Neutrophil (primary cell): ENCODE results near the gene CNTNAP2.

Experiments used
- H3K27ac ChIP-seq: fragments of 200-600 bp; sonication (generic); 2 replicates; pipeline ENCODE4 v1.5.1; 2016; ENCODE audit warnings: mild to moderate bottlenecking, moderate library complexity
- H3K27me3 ChIP-seq: fragments of 200-600 bp; sonication (generic); 2 replicates; pipeline ENCODE4 v1.6.0; 2016; ENCODE audit warnings: mild to moderate bottlenecking
- H3K36me3 ChIP-seq: fragments of 200-600 bp; sonication (generic); 2 replicates; pipeline ENCODE4 v1.5.1; 2017
- H3K4me1 ChIP-seq, 2 experiments: fragments of 200-600 bp in 1 of 2; sonication (generic) in 1 of 2; 1 replicate in 1 of 2; 2 replicates in 1 of 2; pipeline versions ENCODE4 v1.5.1 to v1.6.1; 2013 to 2016; ENCODE audit warnings: low read depth in 1 of 2, low read length in 1 of 2, mild to moderate bottlenecking in 1 of 2, moderate library complexity in 1 of 2; ENCODE audit not compliant: control insufficient read depth in 1 of 2, insufficient read depth in 1 of 2
- H3K4me3 ChIP-seq, 2 experiments: fragments of 200-600 bp in 1 of 2; sonication (generic) in 1 of 2; 1 replicate in 1 of 2; 2 replicates in 1 of 2; pipeline ENCODE4 v1.5.1; 2013 to 2016; ENCODE audit warnings: low read depth in 1 of 2, low read length in 1 of 2, mild to moderate bottlenecking in 1 of 2, moderate library complexity in 1 of 2
- H3K9me3 ChIP-seq: fragments of 200-600 bp; sonication (generic); 2 replicates; pipeline ENCODE4 v1.5.1; 2016
- TF ChIP-seq, protein P1 (sequence below): fragments of 200-600 bp; sonication (generic); IDR thresholded peaks from 2 replicates; pipeline ENCODE4 v1.5.1; 2016; ENCODE audit warnings: antibody characterized with exemption

The CNTNAP2 gene

DNA sequence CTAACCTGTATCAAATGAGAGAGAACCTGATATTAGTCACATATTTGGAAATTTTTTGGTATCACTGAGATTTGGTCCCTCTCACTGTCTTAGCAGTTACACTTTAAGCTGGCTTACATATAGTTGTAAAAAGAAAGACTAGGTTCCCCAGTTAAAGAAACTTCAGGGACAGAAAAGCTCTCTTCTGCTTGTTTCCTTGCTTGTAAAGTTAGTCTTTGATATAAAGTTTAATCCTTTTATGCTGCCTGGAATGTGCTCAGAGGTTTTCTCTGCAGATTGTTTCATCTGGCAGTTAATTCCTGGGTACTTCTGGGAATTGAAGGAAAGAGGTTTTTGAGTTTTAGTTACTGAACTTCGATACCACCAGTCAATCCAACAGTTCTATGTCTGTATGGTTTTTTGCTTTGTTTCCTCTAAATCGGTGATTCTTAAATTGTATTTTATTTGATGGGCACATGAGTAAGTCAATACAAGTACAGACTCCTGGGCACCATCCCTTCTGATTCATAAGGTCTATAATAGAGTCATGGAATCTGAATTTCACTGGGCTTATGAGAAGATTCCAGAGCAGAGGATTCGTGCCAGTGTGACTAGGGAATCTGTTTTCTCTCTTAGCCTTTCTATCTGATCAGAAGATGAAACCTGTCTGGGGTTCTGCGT is 1393.1 kb downstream of the CNTNAP2 start:
- Histone ChIP-seq H3K27ac (no peak overlapping the region), H3K36me3 (no peaks in the 10 kb centered on the region), H3K4me3 (no peak overlapping the region), H3K4me1 (no peaks in the 10 kb centered on the region), H3K9me3 (peaks cover 7% of the 10 kb centered on the region), H3K27me3 (no peaks in the 10 kb centered on the region)
- TF ChIP-seq, protein P1, sequence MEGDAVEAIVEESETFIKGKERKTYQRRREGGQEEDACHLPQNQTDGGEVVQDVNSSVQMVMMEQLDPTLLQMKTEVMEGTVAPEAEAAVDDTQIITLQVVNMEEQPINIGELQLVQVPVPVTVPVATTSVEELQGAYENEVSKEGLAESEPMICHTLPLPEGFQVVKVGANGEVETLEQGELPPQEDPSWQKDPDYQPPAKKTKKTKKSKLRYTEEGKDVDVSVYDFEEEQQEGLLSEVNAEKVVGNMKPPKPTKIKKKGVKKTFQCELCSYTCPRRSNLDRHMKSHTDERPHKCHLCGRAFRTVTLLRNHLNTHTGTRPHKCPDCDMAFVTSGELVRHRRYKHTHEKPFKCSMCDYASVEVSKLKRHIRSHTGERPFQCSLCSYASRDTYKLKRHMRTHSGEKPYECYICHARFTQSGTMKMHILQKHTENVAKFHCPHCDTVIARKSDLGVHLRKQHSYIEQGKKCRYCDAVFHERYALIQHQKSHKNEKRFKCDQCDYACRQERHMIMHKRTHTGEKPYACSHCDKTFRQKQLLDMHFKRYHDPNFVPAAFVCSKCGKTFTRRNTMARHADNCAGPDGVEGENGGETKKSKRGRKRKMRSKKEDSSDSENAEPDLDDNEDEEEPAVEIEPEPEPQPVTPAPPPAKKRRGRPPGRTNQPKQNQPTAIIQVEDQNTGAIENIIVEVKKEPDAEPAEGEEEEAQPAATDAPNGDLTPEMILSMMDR = no peak

DNA sequence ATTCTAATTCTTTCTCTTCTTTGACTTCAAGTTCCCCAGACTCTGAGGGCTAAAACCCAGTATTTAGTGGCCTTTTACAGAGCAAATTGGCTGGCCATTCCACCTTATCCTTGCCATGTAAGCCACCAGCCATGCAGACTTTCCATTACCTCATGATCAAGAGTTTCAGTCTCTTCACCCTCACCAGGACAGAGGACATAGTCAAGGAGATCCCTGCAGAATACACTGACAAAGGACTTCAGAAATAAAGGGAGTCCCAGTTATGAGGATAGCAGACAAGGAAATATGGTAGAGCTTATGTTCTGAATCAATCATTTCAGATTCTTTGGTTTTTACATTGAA is 1393.6 kb downstream of the CNTNAP2 start:
- no peak overlapping the region for H3K27ac ChIP-seq
- TF ChIP-seq, protein P1 = no peak

DNA sequence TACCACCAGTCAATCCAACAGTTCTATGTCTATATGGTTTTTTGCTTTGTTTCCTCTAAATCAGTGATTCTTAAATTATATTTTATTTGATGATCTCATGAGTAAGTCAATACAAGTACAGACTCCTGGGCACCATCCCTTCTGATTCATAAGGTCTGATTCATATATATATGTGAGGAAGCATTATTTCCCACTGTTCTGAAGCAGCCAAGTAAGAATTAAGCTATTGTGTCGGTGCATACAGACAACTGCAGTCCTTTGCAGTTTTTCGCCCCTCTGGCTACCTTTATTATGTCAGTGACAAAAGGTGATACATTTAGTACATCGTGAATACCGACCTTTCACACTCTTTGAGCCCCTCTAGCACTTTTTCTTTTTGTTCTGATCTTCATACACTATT is 1394.3 kb downstream of the CNTNAP2 start:
- Histone ChIP-seq H3K4me3 (no peak overlapping the region), H3K27me3 (no peaks in the 10 kb centered on the region), H3K9me3 (peaks cover 7% of the 10 kb centered on the region), H3K4me1 (no peaks in the 10 kb centered on the region), H3K36me3 (no peaks in the 10 kb centered on the region), H3K27ac (no peak overlapping the region)
- TF ChIP-seq, protein P1 = no peak

More for the DNA sequence above, 1393.6 kb downstream of the CNTNAP2 start:
- no peaks in the 10 kb centered on the region for H3K27me3 ChIP-seq
- H3K4me1 ChIP-seq = no peaks in the 10 kb centered on the region
- peaks cover 7% of the 10 kb centered on the region for H3K9me3 ChIP-seq
- no peaks in the 10 kb centered on the region for H3K36me3 ChIP-seq
- no peak overlapping the region for H3K4me3 ChIP-seq

DNA sequence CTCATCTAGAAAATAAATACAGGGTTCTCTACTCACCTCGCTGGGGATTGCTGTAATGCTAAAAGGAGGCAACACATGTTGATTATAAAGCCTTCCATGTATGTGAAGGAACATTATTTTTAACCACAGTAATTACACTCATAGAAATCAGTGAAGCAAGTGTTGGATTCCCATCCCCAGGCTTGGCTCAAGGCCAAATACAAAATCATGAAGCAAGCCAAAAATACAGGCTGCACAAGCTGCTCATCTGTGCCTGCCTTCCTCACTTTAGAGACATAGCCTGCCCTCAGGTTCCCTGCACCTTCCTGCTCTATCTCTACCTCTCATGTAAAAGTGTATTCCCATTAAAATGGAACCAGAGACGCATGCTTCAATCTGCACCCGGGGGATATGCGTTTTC is 1396.8 kb downstream of the CNTNAP2 start:
- Histone ChIP-seq H3K4me3 (no peak overlapping the region), H3K27me3 (no peaks in the 10 kb centered on the region), H3K4me1 (no peaks in the 10 kb centered on the region), H3K9me3 (peaks cover 7% of the 10 kb centered on the region), H3K27ac (no peak overlapping the region), H3K36me3 (no peaks in the 10 kb centered on the region)
- TF ChIP-seq, protein P1 = no peak

DNA sequence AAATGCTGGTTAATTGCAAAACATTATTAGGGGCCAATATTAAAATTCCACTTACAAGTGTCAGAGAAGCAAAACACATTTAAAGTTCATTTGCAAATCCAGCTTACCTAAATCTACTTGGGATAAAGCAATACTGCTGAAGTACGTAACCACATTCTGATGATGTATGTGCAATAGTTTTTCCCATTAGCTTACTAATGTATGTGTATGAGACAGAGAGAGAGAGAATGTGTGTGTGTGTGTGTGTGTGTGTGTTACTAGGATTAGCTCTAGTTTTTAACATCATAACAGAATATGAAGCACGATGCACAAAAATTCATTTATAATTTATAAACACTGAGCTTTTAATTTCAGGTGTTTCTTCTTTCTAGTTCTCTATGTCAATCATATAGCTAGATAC is 1399.8 kb downstream of the CNTNAP2 start:
- Histone ChIP-seq H3K27me3 (no peaks in the 10 kb centered on the region), H3K4me3 (no peak overlapping the region), H3K4me1 (no peaks in the 10 kb centered on the region), H3K9me3 (peaks cover 6% of the 10 kb centered on the region), H3K36me3 (no peaks in the 10 kb centered on the region), H3K27ac (no peak overlapping the region)
- TF ChIP-seq, protein P1 = no peak
